ENCODE data around the gene PHACTR2. TPM values are rescaled to one million over a fixed set of nuclear protein-coding genes. Genes with fewer than 3 reads are reported as not detected.

The PHACTR2 gene
- total and polyA plus RNA-seq, 4 donors, result 4.0 to 23.8 (median 15.0) TPM

GRCh38 chr6:143742955-143743255 is 65.1 kb downstream of the PHACTR2 start:
- Histone ChIP-seq H3K36me3 (ENCODE audit: control insufficient read depth in 4 of 4, insufficient read depth in 3 of 4, low read depth in 1 of 4, low read length in 3 of 4) (no peaks in the 10 kb centered on the region), H3K4me3 (ENCODE audit: low read depth in 1 of 3, low read length in 3 of 3) (no peak overlapping the region), H3K4me1 (ENCODE audit: control insufficient read depth in 4 of 4, insufficient read depth in 4 of 4, low read length in 3 of 4) (peaks cover 0 to 3% (median 1%) of the 10 kb centered on the region in 4 donors), H3K27ac (ENCODE audit: low read depth in 1 of 2, low read length in 2 of 2) (no peak overlapping the region), H3K9me3 (ENCODE audit: control insufficient read depth in 4 of 4, low read length in 3 of 4) (no peaks in the 10 kb centered on the region), H3K27me3 (ENCODE audit: control insufficient read depth in 4 of 4, insufficient read depth in 4 of 4, low read length in 3 of 4) (no peaks in the 10 kb centered on the region), H3K9ac (ENCODE audit: low read depth in 1 of 2, low read length in 2 of 2) (no peak overlapping the region)
- no peak for DNase-seq (ENCODE audit: low spot score)
- TF ChIP-seq MAX (IDR thresholded peaks at IDR 0.05) (no peak), SP1 (IDR thresholded peaks at IDR 0.05) (no peak), FOXA1 (IDR thresholded peaks at IDR 0.05) (no peak), ZBTB33 (IDR thresholded peaks at IDR 0.05) (no peak), HNF4G (IDR thresholded peaks at IDR 0.05) (no peak), ATF3 (IDR thresholded peaks at IDR 0.05) (no peak), NR2F2 (IDR thresholded peaks at IDR 0.05) (no peak), YY1 (IDR thresholded peaks at IDR 0.05) (no peak), HNF4A (conservative IDR thresholded peaks at IDR 0.05) (no peak), EGR1 (IDR thresholded peaks at IDR 0.05; ENCODE audit: low read depth in 2 of 2) (no peak), GABPA (IDR thresholded peaks at IDR 0.05 in 1 of 2, conservative IDR thresholded peaks at IDR 0.05 in 1 of 2) (no peak)
- 83% methylated on average over 3 of the region's 3 CpGs for whole genome bisulfite sequencing

GRCh38 chr6:143743301-143744166 is 65.8 kb downstream of the PHACTR2 start:
- no peak overlapping the region for H3K27ac ChIP-seq (ENCODE audit: low read depth in 1 of 2, low read length in 2 of 2)
- H3K9ac ChIP-seq (ENCODE audit: low read depth in 1 of 2, low read length in 2 of 2), result no peak overlapping the region
- no peak for DNase-seq (ENCODE audit: low spot score)

More at GRCh38 chr6:143743301-143744166, 65.8 kb downstream of the PHACTR2 start:
- TF ChIP-seq ZBTB33 (IDR thresholded peaks at IDR 0.05), result no peak
- TF ChIP-seq REST (IDR thresholded peaks at IDR 0.05), result no peak
- no peak for TF ChIP-seq GABPA (IDR thresholded peaks at IDR 0.05 in 1 of 2, conservative IDR thresholded peaks at IDR 0.05 in 1 of 2)
- TF ChIP-seq RXRA (IDR thresholded peaks at IDR 0.05), result no peak
- no peak for TF ChIP-seq HNF4A (conservative IDR thresholded peaks at IDR 0.05)
- no peak for TF ChIP-seq RAD21 (IDR thresholded peaks at IDR 0.05)
- no peak for TF ChIP-seq CTCF (IDR thresholded peaks at IDR 0.05; ENCODE audit: low read depth, low read length, missing input control)
- no peak for TF ChIP-seq EGR1 (IDR thresholded peaks at IDR 0.05; ENCODE audit: low read depth in 2 of 2)
- TF ChIP-seq FOXA2 (IDR thresholded peaks at IDR 0.05), result no peak
- no peak for TF ChIP-seq MAX (IDR thresholded peaks at IDR 0.05)
- TF ChIP-seq YY1 (IDR thresholded peaks at IDR 0.05), result no peak
- no peak for TF ChIP-seq ATF3 (IDR thresholded peaks at IDR 0.05)
- Histone ChIP-seq H3K4me1 (ENCODE audit: control insufficient read depth in 4 of 4, insufficient read depth in 4 of 4, low read length in 3 of 4) (peaks cover 0 to 3% (median 1%) of the 10 kb centered on the region in 4 donors), H3K36me3 (ENCODE audit: control insufficient read depth in 4 of 4, insufficient read depth in 3 of 4, low read depth in 1 of 4, low read length in 3 of 4) (no peaks in the 10 kb centered on the region), H3K4me3 (ENCODE audit: low read depth in 1 of 3, low read length in 3 of 3) (no peak overlapping the region), H3K9me3 (ENCODE audit: control insufficient read depth in 4 of 4, low read length in 3 of 4) (no peaks in the 10 kb centered on the region), H3K27me3 (ENCODE audit: control insufficient read depth in 4 of 4, insufficient read depth in 4 of 4, low read length in 3 of 4) (no peaks in the 10 kb centered on the region)
- WGBS, result 77% methylated on average over 12 of the region's 12 CpGs
